Activated CD4-positive, CD25-positive, alpha-beta regulatory T cell treated with anti-CD3 and anti-CD28 coated beads, Interleukin-2, amount 50 U/mL, for 16 hours (primary cell): Measurements from ENCODE around the gene GASK1A.
"Not testable (repeated sequence)": the region's sequence is repeated elsewhere in the genome, so short reads cannot be mapped to it uniquely, and the experiment has no call there.

ENCODE experiments used
- DNase-seq: peaks from one replicate; pipeline ENCODE4 v3.0.0-alpha.2; 2020; ENCODE audit warnings: low read depth, low spot score

The GASK1A gene

DNA sequence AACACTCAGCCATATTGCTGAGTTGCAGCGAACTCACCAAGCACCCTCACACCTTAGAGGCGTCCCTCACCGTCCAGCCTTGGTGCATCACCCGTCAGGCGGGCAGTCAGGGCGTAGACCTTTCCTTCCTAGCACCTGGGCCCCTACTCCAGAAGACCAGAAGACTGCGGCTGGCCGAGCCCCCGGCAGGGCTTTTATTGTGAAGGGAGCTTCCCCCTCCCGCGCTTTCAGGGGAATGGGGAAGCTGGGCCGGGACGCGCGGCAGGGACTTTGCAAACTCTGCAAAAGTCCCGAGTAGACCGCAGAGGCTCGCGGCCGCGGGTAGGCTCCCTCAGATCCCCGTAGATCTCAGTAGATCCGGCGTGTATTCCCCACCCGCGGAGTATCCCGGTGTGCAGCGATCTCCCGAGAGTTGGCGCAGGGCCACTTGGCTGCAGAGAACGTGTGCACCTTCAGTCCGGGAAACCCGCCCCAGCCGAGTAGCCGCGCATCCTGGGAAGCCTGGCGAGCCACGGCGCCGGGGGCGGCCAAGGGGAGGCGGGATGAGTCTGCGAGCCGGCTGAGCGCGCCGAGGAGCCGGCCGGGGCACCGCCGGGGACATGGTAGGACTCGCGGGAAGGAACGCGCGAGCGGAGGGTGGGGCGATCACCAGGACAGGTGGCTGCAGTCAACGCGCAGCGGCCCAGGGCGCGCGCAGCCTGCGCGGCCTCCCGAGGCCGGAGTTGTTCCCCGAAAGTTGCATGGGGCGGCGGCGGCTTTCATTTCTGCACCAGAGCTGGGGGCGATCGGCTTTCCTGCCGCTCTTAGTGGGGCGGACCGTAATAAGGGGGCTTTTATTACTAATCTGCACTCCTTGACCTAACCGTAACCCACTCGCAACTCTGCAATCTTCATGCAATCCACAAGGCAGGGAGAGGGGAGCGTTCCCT lies at the start of gene GASK1A:
Gene GASK1A (plus strand): TSS at position 268 of the 929 bp plus-strand sequence. CDS start 332 bp downstream, at position 600.
- no peak for DNase-seq

DNA sequence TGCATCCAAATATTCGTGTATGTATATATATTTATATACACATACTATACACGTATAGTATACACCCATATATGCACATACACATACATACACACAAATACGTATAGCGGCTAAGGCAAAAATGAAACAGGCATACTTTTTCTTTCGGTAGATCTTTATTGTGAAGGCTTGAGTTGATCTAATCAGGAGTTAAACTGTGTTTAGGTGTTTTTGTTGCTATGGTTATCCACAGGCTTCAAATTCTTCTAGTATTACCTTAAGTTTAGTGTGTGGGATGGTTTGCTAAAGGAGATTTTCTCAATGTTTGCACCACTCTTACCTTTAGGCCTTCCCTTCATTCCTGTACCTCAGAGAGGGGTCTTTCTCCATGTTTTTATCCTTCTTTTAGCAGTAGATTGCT lies 45.0 kb upstream of the GASK1A start:
- no peak for DNase-seq

- DNase-seq: no peak
These were observed 44.2 kb upstream of the GASK1A start for GRCh38 chr3:42934910-42935309.

DNA sequence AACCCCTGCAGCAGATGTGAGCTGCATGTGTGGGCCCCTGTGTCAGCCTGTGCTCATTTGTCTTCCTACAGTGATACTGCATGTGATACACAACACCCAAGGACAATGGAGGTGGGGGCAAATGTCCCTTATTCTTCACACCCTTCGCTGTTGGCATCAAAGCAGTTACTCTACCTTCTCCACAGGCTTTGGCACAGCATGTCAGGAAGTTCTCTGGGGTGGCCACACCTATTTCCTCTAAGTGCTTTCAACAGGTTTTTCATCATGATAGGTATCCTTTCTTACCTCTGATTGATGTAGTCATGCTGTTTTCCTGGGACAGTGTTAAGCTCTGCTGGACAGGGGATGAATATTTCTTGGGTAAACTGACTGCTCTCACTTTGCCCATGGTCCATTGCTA lies 43.6 kb upstream of the GASK1A start:
- DNase-seq: no peak

DNA sequence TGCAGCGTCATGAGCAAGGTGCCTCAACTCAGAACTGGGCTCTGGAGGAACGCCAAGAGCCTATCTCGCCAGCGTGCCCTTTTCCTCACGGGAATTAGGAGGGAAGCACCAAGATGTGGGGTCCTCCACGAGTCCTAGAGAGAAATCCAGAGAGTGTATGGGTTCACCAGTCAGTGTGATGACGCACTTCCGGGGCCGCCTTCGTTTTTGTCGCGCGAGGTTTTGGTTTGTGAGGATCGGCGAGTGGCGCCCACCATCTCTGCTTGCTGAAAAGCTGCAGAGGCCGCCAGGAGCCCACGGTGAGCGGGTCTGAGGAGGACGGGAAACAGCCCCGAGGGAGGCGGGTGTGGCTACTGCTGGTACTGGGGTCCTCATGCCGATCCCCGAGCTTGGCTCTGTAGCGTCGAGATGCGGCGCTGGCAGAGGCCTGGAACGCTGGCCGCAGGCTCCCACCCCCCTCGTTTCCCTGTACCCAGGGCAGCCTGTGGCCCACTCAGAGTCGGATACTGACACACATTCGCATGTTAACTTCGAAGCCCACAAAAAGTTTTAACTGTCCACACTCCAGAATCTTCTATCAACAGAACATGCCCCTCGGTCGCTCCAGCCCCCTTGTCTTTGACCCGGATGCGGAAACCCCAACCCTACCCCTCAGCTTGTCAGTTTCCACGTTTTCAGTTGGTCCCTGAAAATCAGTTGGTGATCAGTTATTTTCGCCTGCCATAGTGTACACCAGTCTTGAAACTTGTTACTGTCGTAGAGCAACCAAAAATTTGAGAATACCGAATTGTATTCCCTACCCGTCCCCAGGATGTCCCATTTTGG lies 42.7 kb upstream of the GASK1A start:
- DNase-seq: no peak

- no peak for DNase-seq
These were observed 41.8 kb upstream of the GASK1A start for GRCh38 chr3:42937334-42937733.

- no peak for DNase-seq
These were observed 36.4 kb upstream of the GASK1A start for GRCh38 chr3:42942693-42943092.

- no peak for DNase-seq
These were observed 33.1 kb upstream of the GASK1A start for GRCh38 chr3:42946050-42946449.

DNA sequence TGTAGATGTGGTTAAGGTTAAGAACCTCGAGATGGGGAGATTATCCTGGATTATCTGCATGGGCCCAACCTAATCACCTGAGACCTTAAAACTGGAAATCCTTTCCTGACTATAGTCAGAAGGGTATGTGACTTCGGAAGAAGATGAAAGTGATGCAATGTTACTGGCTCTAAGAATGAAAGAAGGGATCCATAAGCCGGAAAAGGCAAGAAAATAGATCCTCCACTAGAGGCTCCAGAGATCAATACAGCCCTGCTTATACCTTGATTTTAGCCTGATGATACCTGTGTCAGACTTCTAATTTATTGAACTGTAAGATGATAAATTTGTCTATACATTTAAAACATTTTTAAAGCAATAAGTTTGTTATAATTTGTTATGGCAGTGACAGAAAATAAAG lies 21.5 kb upstream of the GASK1A start:
- no peak for DNase-seq

DNA sequence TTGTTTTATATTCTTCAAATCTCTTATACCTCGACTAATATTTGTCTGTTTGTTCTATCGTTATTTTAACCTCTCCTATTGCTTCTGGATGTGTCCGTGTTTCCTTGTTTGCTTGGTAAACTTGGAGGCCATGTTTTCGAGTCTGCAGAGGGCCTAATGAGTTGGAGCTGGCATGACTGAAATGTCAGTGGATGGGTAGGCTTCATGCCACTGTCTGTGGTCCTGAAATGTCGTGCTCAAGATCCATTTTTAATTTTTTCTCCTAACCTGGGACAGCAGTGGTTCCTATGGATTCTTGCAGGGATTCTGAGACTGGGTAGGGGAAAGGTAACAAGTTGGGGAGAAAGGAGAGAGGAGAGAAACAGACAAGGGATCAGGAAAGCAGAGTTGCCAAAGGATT lies 18.8 kb upstream of the GASK1A start:
- no peak for DNase-seq

DNA sequence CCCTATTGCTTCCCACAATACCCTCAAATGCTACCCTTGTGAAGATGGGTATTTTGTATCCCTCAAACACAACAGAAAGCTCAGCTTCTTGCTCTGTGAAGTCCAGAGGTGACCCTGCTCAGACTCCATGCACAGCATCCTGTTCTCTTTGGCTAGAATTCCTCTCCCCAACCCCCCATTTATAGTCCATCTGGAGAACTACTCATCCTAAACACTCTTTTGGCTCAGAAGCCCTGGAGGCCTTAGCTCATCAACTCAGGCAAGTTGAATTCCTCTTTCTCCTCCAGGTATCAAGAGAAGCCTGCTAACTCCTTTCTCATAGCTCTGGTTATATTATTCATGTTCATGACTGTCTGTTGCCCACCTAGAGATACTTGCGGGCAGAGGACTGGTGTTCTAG lies 18.3 kb upstream of the GASK1A start:
- no peak for DNase-seq

DNA sequence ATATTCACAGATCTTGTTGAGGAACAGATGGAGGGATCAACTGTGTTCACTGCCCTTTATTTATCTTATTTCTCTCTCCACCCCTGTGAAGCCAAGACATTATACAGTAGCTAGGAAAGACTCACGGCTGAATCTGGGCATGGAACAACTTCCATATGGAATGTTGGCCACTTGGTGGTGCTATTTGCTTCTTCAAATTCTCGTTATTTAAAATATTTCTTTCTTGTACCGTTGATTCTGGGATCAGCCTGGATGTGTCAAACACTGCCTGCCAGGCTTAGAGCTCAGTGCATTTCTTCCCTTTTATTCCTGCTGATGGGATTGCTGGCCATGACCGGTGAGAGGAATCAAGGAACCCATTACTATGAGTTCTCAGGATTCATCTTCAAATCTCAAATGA lies 17.5 kb upstream of the GASK1A start:
- no peak for DNase-seq

- DNase-seq: no peak
These were observed 15.8 kb upstream of the GASK1A start for GRCh38 chr3:42963269-42963668.

GRCh38 chr3:42964266-42964665 lies 14.8 kb upstream of the GASK1A start:
- no peak for DNase-seq

- DNase-seq: no peak
These were observed 8.6 kb upstream of the GASK1A start for GRCh38 chr3:42970557-42970956.

- no peak for DNase-seq
These were observed 7.9 kb upstream of the GASK1A start for GRCh38 chr3:42970976-42971772.

DNA sequence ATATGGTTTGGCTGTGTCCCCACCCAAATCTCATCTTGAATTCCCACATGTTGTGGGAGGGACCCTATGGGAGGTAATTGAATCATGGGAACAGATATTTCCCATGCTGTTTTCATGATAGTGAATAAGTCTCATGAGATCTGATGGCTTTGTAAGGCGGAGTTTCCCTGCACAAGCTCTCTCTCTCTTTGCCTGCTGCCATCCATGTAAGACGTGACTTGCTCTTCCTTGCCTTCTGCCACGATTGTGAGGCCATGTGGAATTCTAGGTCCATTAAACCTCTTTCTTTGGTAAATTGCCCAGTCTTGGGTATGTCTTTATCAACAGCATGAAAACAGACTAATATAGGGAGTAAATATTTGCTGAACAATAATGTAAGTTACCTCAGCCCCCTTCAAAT lies 4.2 kb upstream of the GASK1A start:
- not testable (repeated sequence) for DNase-seq

DNA sequence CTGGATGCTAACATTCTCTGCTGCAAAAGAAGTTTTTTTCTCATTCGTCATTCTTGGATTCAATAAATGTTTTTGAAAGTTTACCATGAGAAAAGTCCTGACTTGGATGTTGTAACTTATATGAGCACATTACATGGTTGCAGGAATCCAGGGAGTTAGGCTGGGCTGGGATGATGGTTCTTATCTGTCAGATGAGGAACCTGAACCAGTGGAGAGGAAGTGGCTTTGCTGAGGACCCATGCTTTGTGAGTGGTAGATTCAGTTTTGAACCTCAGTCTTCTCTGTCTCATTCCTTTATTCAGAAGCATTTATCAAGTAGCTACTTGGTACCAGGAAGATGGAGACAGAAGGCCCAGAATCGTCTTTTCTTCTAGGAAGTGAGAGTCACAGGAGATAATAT lies 3.7 kb upstream of the GASK1A start:
- DNase-seq: no peak

DNA sequence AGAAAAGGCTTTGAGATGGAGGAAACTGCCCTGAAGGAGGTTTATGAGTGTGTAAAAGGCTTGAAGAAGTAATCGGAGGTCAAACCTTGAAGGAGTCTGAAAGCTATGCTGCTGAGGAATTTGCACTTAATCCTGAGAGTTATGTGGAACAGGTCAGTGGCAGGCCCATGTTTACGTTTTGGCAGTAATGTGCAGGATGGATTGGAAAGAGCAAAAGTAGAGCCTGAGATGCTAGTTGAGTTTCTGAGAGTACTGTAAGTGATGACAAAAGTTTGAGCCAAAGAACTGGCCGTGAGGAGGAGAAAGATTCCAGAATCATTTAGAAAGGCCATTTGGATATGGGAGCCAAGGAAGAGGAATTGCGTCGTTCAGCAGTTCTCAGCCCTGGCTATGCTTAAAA lies 3.2 kb upstream of the GASK1A start:
- no peak for DNase-seq

- DNase-seq: no peak
These were observed 1.1 kb downstream of the GASK1A start for GRCh38 chr3:42980209-42980608.

- DNase-seq: no peak
These were observed 1.8 kb downstream of the GASK1A start for GRCh38 chr3:42980909-42981308.
